ENCODE data around the gene G0S2.
A peak's percentile ranks its signal among the peaks of the same experiment; 100 is the strongest.
"Not testable (repeated sequence)": the region's sequence is repeated elsewhere in the genome, so short reads cannot be mapped to it uniquely, and the experiment has no call there.

G0S2 gene

DNA sequence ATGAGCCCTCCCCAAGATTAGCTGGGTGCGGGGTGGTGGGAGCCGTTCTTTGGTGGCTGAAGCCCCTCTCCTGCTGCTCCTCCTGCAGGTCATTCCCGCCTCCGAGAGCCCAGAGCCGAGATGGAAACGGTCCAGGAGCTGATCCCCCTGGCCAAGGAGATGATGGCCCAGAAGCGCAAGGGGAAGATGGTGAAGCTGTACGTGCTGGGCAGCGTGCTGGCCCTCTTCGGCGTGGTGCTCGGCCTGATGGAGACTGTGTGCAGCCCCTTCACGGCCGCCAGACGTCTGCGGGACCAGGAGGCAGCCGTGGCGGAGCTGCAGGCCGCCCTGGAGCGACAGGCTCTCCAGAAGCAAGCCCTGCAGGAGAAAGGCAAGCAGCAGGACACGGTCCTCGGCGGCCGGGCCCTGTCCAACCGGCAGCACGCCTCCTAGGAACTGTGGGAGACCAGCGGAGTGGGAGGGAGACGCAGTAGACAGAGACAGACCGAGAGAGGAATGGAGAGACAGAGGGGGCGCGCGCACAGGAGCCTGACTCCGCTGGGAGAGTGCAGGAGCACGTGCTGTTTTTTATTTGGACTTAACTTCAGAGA, 448 bp downstream of the G0S2 start:
- DNase-seq (ENCODE audit: low read depth, low spot score) = peak; percentile 59

DNA sequence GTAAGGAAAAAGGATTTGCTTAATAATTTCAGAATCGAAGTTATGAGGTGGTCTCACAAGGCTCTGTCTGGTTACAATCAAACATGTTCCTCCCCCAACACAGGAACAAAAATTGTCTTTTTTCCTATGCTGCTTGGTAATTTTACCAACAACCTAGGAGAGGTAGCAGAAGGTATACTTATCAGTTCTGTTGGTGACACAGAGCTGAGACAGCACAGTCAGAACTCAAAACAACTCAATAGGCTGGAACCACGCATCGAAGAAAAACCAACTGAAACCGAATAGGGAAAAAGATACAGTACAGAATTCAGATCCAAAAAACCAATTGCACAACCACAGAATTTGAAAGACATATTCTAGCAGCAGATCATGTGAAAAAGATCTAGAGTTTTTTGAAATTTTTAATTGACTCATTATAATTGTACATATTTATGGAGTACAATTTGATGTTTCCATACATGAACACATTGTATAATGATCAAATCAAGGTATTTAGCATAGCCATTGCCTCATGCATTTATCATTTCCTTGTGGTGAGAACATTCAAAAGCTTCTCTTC, 3.8 kb downstream of the G0S2 start:
- no peak for DNase-seq (ENCODE audit: low read depth, low spot score)

DNA sequence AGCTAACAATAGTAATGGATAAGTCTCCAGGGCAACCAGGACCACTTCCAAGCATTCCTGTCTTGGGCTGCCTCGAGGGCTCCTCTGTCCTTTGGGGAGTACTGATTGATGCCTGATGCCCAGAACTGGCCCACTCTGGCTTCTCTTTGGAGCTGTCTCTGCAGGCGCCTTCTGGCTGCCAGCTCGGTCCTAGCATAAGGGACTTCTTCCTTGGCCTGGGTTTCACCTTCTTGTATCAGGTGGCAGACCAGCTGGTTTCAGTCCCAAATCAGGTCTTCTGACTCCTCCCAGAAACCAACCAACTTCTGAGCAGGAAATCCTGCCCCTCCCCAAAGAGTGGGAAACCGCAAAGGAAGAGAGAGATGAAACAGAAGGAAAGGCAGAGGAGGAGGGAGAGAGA, 10.6 kb downstream of the G0S2 start:
- DNase-seq (ENCODE audit: low read depth, low spot score) = no peak

DNA sequence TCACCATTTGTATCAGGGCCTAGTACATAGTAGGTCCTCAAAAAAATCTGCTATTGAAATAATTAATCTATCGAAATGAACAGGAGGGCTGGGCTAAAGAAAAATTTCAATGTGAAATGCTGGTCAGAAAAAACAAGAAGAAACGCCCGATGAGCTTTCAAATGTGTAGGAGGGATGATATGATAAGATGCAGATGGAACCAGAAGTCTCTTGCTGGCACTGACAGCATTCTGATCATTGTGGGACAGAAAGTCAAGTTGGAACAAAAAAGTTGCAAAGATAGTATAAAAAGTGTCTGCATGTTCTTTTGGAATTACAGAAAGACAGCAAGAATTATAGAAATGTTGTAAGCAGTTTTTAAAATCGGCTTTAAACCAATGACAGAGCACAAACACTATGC, 11.1 kb downstream of the G0S2 start:
- no peak for DNase-seq (ENCODE audit: low read depth, low spot score)

DNA sequence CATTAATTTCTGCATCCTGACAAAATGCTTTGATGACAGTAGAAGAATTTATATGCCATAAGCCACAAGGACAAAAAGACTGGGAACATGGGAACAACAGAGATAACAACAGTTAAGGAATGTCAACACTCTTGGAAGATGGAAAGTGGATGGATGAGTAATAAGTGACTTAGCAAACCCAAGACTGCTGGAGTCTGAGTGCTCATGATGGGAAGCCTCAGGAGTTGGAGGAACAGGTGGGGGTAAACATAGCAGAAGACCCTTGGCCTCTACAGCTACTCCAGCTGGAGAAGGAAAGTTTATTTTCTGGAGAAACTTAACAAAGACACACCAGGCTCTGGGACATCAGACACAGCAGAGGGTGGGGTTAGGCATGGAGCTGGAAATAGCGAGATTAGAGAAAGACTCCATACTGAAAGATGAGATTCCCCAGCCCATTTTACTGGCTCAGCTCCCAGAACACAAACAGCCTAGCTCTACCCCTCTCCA, 13.6 kb downstream of the G0S2 start:
- peak; percentile 12 for DNase-seq (ENCODE audit: low read depth, low spot score)

DNA sequence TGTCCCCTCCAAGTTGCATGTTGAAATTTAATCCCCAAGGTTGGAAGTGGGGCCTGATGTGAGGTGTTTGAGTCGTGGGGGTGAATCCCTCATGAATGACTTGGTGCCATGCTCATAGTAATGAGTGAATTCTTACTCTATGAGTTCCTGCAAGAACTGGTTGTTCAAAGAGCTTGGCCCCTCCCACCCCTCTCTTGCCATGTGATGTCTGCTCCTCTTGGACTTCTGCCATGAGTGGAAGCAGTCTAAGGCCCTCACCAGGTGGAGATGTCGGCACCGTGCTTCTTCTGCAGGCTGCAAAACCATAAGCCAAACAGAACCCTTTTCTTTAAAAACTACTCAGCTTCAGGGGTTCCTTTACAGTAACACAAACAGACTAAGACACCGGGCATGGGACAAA, 14.3 kb downstream of the G0S2 start:
- DNase-seq (ENCODE audit: low read depth, low spot score) = no peak

DNA sequence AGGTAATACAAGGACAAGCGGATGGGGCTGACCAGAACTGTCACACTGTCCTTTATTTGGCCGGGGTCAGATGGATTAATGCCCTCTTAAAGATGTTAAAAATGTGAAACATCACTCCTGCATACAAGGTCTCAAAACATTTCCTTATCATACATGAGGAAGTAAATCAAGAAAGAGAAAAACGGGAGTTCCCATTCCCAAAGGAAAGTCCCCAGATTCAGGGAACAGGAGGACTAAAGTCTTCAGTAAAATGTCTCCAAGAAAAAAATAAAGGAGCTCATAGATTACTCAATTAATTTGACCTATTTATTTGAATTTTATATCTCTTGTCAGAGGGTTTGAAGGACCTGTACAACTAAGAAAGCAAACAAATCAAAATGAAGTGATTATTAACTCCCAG, 16.0 kb downstream of the G0S2 start:
- no peak for DNase-seq (ENCODE audit: low read depth, low spot score)

DNA sequence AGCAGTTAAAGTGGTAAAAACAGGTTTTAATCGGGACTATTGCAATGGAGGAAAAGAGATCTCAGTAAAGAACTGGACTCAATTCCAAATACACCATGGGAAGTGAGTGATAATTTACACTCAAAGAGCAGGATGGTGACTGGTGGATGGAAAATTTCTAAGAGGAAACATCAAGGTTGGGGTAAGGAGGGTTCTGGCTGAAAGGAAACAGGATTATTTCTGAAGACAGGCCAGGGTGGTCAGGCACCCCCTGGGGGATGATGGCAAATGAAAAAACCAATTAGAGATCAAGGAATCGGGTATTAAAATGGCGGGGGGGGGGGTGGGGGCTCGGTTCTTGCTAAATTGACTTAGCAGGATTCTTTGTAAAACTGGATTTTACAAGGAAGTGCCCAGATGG, 17.1 kb downstream of the G0S2 start:
- no peak for DNase-seq (ENCODE audit: low read depth, low spot score)

DNA sequence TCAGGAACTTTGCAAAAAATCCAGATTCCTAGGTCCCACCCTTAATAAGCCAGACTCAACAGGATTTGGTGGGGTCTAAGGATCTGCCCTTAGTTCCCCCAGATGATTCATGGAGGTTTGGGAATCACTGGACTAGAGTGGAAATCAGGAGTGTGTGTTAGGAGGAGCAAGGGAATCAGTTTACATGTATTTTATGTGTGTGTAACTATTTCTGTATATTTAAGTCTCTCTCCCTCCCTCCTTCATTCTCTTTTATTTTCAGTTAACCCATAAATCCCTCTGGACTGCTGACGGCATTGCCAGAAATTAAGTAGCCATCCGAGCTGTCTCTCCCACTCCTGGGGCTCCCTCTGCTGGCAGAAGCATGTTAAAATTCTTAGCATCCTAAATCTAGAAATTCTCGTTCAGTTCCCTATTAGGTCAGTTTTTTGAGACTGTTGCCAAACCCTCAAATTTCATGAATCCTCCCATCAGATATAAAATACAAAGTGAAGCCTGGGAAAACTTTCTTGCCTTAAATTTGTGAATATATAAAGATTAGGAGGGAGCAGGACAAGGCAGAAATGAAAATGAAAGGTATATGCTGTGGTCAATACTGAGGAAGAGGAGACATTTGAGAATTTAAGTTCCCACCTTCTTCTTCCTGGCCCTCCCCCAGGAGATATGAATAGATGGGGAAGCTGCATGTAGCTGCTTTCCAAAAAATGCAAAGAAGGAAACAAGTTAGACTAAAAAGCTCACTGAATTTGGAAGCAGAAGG, 17.7 kb downstream of the G0S2 start:
- peak; percentile 84 for DNase-seq (ENCODE audit: low read depth, low spot score)

DNA sequence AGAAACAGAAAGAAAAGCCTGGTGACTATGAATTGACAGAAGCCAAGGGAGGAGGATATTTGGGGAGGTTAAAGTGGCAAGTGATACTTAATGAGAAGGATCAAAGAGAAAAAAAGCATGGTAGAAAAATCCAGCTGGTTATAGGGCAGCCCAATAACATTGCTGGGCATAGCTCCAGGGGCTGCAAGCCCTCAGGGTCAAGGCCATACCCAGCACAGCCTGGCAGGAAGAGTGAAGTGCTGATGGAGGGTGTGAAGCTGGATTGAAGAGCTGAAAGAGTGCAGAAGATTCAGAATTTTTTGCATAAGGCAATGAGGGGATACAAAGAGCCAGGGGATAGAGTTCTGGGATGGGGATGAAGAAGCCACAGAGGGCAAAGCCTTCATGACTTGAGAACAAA, 21.5 kb downstream of the G0S2 start:
- no peak for DNase-seq (ENCODE audit: low read depth, low spot score)

DNA sequence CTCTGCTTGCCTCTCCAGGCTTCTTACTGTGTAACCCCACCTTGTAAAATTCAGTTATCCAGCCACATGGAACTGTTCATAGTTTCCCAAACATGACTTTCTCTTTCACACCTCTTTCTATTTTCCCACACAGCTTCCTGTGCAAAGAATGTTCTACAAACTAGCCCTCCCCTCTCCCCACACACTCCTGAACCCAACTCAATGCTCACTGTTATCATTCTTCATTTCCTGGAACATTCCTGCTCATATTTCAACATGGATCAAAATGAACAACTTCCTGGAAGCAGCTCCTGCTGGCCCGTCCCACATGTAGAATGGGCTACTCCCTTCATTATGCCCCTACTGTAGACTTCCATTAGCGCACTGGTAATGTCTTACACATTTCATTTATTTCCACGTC, 21.9 kb downstream of the G0S2 start:
- no peak for DNase-seq (ENCODE audit: low read depth, low spot score)

DNA sequence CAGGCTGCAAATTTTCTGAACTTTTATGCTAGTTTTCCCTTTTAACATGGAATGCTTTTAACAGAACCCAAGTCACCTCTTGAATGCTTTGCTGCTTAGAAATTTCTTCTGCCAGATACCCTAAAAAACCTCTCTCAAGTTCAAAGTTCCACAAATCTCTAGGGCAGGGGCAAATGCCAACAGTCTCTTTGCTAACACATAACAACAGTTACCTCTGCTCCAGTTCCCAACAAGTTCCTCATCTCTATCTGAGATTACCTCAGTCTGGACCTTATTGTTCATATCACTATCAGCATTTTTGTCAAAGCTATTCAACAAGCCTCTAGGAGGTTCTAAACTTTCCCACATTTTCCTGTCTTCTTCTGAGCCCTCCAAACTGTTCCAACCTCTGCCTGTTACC, 25.5 kb downstream of the G0S2 start:
- DNase-seq (ENCODE audit: low read depth, low spot score) = not testable (repeated sequence)

DNA sequence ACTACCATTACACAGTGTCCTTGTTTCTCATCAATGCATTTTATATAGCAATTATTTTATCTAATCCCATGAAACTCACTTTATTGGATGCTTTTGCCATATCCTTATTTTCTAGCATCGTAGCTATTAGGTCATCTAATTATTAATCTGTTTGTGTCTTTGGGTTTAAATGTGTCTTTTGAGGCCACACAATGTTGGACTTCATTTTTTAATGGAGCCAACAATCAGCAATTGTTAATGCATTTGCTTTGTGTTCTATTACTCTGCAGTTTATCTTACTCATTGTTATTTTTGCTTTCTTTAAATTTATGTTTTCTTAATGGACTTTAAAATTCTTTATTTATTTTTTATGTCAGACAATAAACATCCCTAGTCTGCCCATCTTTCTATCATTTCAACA, 27.6 kb downstream of the G0S2 start:
- no peak for DNase-seq (ENCODE audit: low read depth, low spot score)

DNA sequence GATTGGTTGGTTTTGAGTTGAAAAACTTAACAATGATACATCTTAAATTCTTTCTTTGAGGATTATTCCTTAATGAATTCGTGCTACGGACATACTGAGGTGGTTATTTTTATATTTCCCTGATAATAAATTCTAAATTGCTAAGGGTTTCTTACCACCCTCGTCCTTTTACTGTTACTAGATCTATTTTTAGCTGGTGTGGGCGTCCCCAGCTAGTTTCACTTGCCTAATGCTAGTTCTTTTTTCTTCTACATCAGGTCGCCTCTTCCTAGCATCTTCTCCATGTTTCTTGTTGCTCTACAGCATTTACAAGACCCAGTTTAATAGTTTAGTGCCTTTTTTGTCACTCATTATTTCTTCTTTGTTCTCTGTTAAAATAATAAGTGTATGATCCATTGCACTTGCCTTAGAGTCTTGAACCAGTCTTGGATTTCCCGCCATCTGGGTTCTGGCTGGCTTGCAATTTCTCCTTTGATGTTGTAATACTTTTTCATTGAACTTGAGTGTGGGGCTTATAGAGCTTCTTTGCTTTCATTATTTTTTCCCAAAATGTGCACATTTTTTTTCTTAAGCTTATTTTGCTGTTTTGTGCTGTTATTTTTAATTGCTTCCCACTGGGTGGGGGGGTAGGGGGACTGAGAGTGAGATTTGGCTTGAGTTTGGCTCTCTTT, 28.8 kb downstream of the G0S2 start:
- no peak for DNase-seq (ENCODE audit: low read depth, low spot score)

DNA sequence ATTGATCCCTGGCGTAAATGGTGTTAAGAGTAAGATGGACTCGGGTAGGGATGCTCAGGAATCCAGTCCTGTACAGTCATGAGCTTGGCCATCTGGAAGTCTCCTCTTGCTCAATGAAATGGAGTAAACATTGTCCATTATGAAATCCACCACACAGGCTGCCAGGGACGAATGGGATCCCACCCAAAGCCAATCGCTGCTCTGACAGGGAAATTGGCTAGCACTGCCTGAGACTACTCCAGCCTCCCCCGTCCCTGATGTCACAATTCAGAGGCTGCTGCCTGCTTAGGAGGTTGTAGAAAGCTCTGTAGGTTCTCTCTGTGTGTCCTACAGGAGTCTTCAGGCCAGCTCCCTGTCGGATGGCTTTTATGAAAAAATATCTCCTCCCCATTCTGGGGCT, 29.4 kb downstream of the G0S2 start, which contains the start of gene HSD11B1:
Gene HSD11B1 (plus strand): TSS at position 263 of the 400 bp plus-strand sequence. CDS start 97 bp downstream, at position 360.
- no peak for DNase-seq (ENCODE audit: low read depth, low spot score)

DNA sequence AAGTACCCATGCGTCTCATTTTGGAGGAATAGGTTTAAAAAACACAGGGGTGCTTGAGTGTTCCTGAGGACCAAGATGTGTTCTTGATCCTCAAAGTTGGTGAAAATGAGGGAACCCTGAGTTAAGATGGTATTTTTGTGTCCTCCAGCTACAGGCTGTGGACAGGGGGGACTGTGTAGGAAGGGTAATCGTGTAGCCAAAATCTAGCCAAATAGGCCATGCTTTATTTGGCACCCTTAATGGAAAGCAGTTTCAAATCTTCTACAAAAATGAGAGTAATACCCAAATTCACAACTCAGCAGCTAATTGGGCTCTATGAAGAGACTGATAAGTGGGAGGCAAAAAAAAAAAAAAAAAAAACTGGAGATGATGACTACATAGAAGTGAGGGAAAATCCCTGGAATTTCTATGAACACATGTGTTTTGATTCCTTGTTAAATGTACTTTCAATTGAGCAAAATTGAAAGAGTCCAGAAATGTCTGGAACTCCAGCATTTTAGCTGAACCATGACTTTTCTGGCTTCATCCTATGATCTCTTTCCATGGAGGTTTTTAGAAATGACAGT, 29.9 kb downstream of the G0S2 start:
- no peak for DNase-seq (ENCODE audit: low read depth, low spot score)

DNA sequence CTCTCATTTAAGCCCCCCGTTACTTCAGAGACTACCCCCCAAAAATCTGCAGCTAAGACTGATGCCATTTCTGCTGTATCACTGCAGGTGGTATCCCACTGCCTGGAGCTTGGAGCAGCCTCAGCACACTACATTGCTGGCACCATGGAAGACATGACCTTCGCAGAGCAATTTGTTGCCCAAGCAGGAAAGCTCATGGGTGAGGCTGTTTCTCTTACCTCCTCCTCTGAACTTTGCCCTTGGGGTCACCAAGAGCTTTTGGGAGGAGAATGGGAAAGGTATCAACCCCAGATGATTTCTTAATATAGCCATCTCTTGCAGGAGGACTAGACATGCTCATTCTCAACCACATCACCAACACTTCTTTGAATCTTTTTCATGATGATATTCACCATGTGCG, 31.4 kb downstream of the G0S2 start:
- no peak for DNase-seq (ENCODE audit: low read depth, low spot score)

DNA sequence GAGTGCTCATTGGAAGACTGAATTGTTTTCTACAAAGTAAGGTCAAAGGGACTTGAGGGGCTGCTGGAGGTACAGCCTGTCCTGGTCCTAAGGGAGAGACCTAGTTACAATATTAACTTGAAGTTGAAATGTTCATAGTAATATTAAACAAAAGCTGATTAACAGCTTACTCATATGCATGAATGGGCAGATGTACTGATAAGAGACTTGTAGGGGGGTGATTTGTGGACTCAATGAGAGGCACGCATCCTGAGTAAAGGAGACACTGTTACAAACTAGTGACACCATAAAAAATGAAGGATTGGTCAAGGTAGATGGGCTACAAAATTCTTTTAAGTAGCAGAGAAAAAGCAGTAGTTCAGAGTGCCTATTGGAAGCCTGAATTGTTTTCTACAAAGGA, 32.1 kb downstream of the G0S2 start:
- no peak for DNase-seq (ENCODE audit: low read depth, low spot score)

DNA sequence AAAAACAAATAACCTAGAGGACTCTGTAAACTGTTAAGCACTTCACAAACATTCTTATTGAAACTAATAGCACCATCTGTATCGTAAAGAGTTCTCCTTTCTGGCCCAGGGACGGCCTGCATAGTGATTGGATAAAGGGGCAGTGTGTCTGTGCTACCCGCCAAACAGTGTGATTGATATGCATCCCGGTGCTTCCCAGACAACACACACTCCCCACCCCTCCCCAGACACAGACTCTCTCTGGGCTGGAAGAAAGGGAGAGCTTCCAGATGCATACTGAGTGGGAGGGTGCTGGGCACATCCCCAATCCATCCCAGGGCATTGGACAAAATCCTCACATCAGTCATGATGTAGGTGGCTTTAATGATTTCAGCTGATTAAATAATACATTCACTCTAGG, 33.1 kb downstream of the G0S2 start:
- DNase-seq (ENCODE audit: low read depth, low spot score) = no peak

DNA sequence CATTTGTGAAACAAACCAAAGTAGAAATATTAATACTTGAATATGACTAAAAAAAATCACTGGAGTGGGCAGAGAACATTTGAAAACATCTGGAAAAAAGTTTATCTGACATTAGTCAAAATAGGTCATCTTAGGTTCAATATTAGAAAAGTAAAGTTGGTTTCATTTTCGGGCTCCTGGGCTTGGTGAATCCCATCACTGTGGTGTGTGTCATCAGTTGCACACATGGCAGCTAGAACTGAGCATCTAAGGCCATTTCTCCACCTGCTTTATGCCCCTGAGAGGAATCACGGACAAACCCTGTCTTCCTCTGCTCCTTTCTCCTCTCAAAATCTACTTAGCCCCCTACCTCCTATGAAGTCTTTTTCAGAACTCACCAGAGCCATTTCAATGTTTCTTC, 34.9 kb downstream of the G0S2 start:
- no peak for DNase-seq (ENCODE audit: low read depth, low spot score)

DNA sequence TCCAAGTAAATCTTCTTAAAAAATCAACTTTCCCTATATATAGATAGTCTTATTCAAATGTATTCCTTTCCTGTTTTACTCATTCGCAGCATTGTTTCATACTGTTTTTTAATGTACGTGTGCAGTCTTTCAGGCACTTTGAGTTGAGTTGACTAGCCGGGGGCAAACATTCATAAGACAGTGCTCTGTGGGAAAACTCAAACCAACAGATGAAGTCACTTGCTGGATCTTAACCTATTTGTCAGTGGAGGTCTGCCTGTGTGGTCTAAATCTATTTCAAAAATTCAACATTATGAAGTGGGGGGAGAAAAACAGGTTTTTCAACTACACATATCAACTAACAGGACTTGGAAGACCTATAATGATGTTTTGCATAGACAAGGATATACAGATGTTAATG, 35.6 kb downstream of the G0S2 start:
- no peak for DNase-seq (ENCODE audit: low read depth, low spot score)

DNA sequence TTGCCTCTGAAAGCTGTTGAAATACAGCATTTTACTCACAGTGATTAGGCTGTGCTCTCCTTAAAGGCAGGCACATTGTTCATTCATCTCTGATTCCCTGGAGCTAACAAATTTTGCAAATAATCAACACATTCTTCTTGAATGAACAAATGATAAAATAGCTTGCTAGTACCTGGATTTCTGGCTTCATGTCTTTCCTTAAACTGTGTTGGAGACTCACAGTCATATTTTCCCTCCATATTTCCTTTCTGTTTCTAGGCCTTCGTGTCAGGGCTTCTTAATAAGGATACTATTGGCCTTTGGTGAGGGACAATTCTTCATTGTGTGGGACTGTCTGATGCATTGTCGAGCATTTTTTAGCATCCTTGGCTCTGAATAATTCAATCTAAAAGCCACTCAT, 39.1 kb downstream of the G0S2 start:
- DNase-seq (ENCODE audit: low read depth, low spot score) = no peak

Data from astrocyte of the hippocampus (primary cell).